Measurements from ENCODE around the gene COL6A2. TPM values are rescaled to one million over a fixed set of nuclear protein-coding genes. Genes with fewer than 3 reads are reported as not detected.
A peak's percentile ranks its signal among the peaks of the same experiment; 100 is the strongest.

COL6A2 gene
- polyA plus RNA-seq, 3 donors from 2014 or later = 4.4 to 46.6 (median 30.6) TPM

- peaks cover 0 to 2% (median 0%) of the 10 kb centered on the region in 3 donors for H3K27me3 Mint-ChIP-seq (ENCODE audit: low read depth in 3 of 3)
- H3K4me1 Mint-ChIP-seq = no peaks in the 10 kb centered on the region
- no peak overlapping the region for H3K27ac Mint-ChIP-seq
- no peak overlapping the region for H3K4me3 Mint-ChIP-seq
- peaks cover 0 to 4% (median 0%) of the 10 kb centered on the region in 3 donors for H3K36me3 Mint-ChIP-seq
- no peak for DNase-seq
- peaks cover 0 to 15% (median 6%) of the 10 kb centered on the region in 6 donors for H3K9me3 Mint-ChIP-seq
Measured at GRCh38 chr21:46111857-46112724, 14.2 kb downstream of the COL6A2 start.

GRCh38 chr21:46112725-46113215 is 14.9 kb downstream of the COL6A2 start:
- Mint-ChIP-seq H3K36me3 (peaks cover 0 to 4% (median 0%) of the 10 kb centered on the region in 3 donors), H3K4me3 (no peak overlapping the region), H3K27me3 (ENCODE audit: low read depth in 3 of 3) (peaks cover 0 to 2% (median 0%) of the 10 kb centered on the region in 3 donors), H3K27ac (no peak overlapping the region), H3K9me3 (peaks cover 0 to 9% (median 2%) of the 10 kb centered on the region in 6 donors), H3K4me1 (no peaks in the 10 kb centered on the region)
- DNase-seq = no peak

GRCh38 chr21:46113497-46114176 is 15.7 kb downstream of the COL6A2 start:
- Mint-ChIP-seq H3K4me1 (no peaks in the 10 kb centered on the region), H3K4me3 (no peak overlapping the region), H3K36me3 (no peaks in the 10 kb centered on the region), H3K27me3 (ENCODE audit: low read depth in 3 of 3) (no peaks in the 10 kb centered on the region), H3K9me3 (peaks cover 0 to 2% (median 0%) of the 10 kb centered on the region in 6 donors), H3K27ac (no peak overlapping the region)
- DNase-seq = no peak

- Mint-ChIP-seq H3K4me1 (no peaks in the 10 kb centered on the region), H3K27ac (no peak overlapping the region), H3K9me3 (peaks cover 0 to 2% (median 0%) of the 10 kb centered on the region in 6 donors), H3K27me3 (ENCODE audit: low read depth in 3 of 3) (no peaks in the 10 kb centered on the region), H3K36me3 (no peaks in the 10 kb centered on the region), H3K4me3 (no peak overlapping the region)
- DNase-seq = no peak
Measured at GRCh38 chr21:46114963-46115362, 17.1 kb downstream of the COL6A2 start.

- Mint-ChIP-seq H3K27ac (no peak overlapping the region), H3K4me3 (no peak overlapping the region), H3K4me1 (no peaks in the 10 kb centered on the region), H3K27me3 (ENCODE audit: low read depth in 3 of 3) (no peaks in the 10 kb centered on the region), H3K36me3 (no peaks in the 10 kb centered on the region), H3K9me3 (peaks cover 0 to 2% (median 0%) of the 10 kb centered on the region in 6 donors)
- DNase-seq = no peak
Measured at GRCh38 chr21:46115441-46116188, 17.7 kb downstream of the COL6A2 start.

GRCh38 chr21:46116189-46116775 is 18.4 kb downstream of the COL6A2 start:
- no peaks in the 10 kb centered on the region for H3K4me1 Mint-ChIP-seq
- H3K36me3 Mint-ChIP-seq = no peaks in the 10 kb centered on the region
- H3K27ac Mint-ChIP-seq = no peak overlapping the region
- H3K4me3 Mint-ChIP-seq = no peak overlapping the region
- no peak for DNase-seq
- peaks cover 0 to 1% (median 0%) of the 10 kb centered on the region in 3 donors for H3K27me3 Mint-ChIP-seq (ENCODE audit: low read depth in 3 of 3)
- peaks cover 0 to 2% (median 0%) of the 10 kb centered on the region in 6 donors for H3K9me3 Mint-ChIP-seq

GRCh38 chr21:46116776-46117585 is 19.1 kb downstream of the COL6A2 start:
- Mint-ChIP-seq H3K27me3 (ENCODE audit: low read depth in 3 of 3) (peaks cover 0 to 1% (median 0%) of the 10 kb centered on the region in 3 donors), H3K4me1 (no peaks in the 10 kb centered on the region), H3K9me3 (peaks cover 0 to 2% (median 0%) of the 10 kb centered on the region in 6 donors), H3K36me3 (no peaks in the 10 kb centered on the region), H3K4me3 (no peak overlapping the region), H3K27ac (peak overlapping the region in 1 of 6 donors; percentile 62)
- DNase-seq = no peak

GRCh38 chr21:46117586-46118315 is 19.8 kb downstream of the COL6A2 start:
- Mint-ChIP-seq H3K36me3 (no peaks in the 10 kb centered on the region), H3K27ac (no peak overlapping the region), H3K9me3 (peaks cover 0 to 2% (median 0%) of the 10 kb centered on the region in 6 donors), H3K4me1 (no peaks in the 10 kb centered on the region), H3K27me3 (ENCODE audit: low read depth in 3 of 3) (peaks cover 0 to 2% (median 1%) of the 10 kb centered on the region in 3 donors), H3K4me3 (no peak overlapping the region)
- no peak for DNase-seq

- no peaks in the 10 kb centered on the region for H3K36me3 Mint-ChIP-seq
- H3K4me3 Mint-ChIP-seq = no peak overlapping the region
- no peak for DNase-seq
- H3K27ac Mint-ChIP-seq = no peak overlapping the region
- H3K27me3 Mint-ChIP-seq (ENCODE audit: low read depth in 3 of 3) = peaks cover 0 to 2% (median 1%) of the 10 kb centered on the region in 3 donors
- no peaks in the 10 kb centered on the region for H3K4me1 Mint-ChIP-seq
- peaks cover 0 to 2% (median 0%) of the 10 kb centered on the region in 6 donors for H3K9me3 Mint-ChIP-seq
Measured at GRCh38 chr21:46118316-46119143, 20.6 kb downstream of the COL6A2 start.

- no peaks in the 10 kb centered on the region for H3K4me1 Mint-ChIP-seq
- H3K4me3 Mint-ChIP-seq = no peak overlapping the region
- H3K9me3 Mint-ChIP-seq = peaks cover 0 to 2% (median 0%) of the 10 kb centered on the region in 6 donors
- DNase-seq = no peak
- no peak overlapping the region for H3K27ac Mint-ChIP-seq
- H3K27me3 Mint-ChIP-seq (ENCODE audit: low read depth in 3 of 3) = peaks cover 0 to 4% (median 2%) of the 10 kb centered on the region in 3 donors
- H3K36me3 Mint-ChIP-seq = no peaks in the 10 kb centered on the region
Measured at GRCh38 chr21:46119144-46119636, 21.3 kb downstream of the COL6A2 start.

- H3K4me1 Mint-ChIP-seq = no peaks in the 10 kb centered on the region
- H3K27ac Mint-ChIP-seq = no peak overlapping the region
- H3K27me3 Mint-ChIP-seq (ENCODE audit: low read depth in 3 of 3) = peaks cover 0 to 4% (median 2%) of the 10 kb centered on the region in 3 donors
- peaks cover 0 to 2% (median 0%) of the 10 kb centered on the region in 6 donors for H3K9me3 Mint-ChIP-seq
- no peak overlapping the region for H3K4me3 Mint-ChIP-seq
- no peaks in the 10 kb centered on the region for H3K36me3 Mint-ChIP-seq
- no peak for DNase-seq
Measured at GRCh38 chr21:46119637-46120271, 21.8 kb downstream of the COL6A2 start.
